Ramos (cell line): ENCODE results near the gene EPN2.

Experiments
- in situ Hi-C: fragments of 300-500 bp; cut with MboI; formaldehyde crosslinking; loops from one replicate; pipeline ENCODE4 v1.14.3; 2022; ENCODE audit warnings: low sequenced_read_pairs; ENCODE audit not compliant: unreplicated experiment

The EPN2 gene

GRCh38 chr17:19238167-19238505, 970 bp downstream of the EPN2 start:
- in situ Hi-C loops = no loop called here

GRCh38 chr17:19239544-19239943, 2.4 kb downstream of the EPN2 start:
- in situ Hi-C loops = no loop called here

DNA sequence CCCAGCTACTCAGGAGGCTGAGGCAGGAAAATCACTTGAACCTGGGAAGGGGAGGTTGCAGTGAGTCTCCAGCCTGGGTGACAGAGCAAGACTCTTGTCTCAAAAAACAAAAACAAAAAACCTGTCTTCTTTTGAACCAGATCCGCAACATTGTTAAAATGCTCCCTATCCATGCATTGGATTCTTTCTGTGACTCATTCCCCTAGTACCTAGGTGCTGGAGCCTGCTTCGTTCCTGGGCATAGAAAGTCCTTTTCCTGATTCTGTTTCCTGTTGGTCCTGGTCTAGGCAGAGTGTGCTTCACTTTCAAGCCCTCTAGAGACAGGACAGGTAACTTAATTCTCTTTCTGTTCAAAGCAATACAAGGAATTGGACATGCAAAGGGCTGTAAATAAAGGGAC, 5.2 kb downstream of the EPN2 start:
- in situ Hi-C loops = no loop called here

DNA sequence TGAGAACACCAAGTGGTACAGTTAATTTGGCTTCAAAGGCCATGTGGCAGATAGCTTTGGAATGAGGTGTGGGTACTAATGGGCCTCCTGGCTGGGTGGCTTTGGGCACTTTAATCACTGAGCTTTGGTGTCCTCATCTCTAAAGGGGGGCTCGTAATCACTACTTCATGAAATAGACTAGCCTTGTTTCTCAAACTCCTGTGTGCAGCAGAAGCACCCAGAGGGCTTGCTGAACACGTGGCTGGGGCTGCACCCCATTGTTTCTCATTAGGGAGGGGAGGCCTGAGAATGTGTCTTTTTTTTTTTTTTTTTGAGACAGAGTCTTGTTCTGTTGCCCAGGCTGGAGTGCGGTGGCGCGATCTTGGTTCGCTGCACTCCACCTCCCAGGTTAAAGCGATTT, 5.8 kb downstream of the EPN2 start:
- in situ Hi-C loops = no loop called here

DNA sequence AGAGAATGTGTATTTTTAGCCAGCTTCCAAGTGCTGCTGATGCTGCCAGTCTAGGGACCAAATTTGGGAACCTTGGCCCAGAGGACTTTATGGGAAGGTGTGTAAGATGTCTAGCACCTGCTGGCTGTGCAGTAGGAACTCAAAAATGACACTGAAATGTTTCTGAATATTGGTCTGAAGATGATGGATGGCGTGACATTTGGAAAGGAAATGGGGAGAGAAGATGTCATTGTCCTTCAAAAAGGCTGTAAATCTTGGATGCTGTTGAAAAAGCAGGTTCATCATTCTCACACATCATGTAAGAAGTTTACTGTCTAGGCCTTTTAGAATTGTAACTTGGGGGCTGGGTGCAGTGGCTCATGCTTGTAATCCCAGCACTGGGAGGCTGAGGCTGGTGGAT, 6.7 kb downstream of the EPN2 start:
- in situ Hi-C loops = no loop called here

- in situ Hi-C loops = no loop called here
These were observed 7.2 kb downstream of the EPN2 start for GRCh38 chr17:19244357-19244756.

DNA sequence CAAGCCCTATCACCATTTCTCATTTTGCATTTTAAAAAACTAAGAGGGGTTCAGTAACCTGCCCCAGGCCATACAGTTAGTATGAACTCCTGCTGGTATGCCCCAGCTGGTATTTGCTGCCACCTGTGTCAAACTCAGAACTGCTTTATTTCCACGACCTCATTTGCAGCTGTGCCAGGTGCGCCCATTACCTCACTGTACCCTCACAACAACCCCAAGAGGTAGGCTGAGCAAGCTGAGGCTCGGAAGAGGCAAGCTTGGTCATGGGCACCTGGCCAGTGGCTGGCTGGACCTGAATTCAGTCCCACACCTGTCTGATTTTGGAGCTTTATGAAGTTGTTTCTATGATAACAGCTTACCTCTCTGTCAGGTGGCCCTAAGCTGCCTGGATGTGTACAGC, 7.6 kb downstream of the EPN2 start:
- in situ Hi-C loops = no loop called here

DNA sequence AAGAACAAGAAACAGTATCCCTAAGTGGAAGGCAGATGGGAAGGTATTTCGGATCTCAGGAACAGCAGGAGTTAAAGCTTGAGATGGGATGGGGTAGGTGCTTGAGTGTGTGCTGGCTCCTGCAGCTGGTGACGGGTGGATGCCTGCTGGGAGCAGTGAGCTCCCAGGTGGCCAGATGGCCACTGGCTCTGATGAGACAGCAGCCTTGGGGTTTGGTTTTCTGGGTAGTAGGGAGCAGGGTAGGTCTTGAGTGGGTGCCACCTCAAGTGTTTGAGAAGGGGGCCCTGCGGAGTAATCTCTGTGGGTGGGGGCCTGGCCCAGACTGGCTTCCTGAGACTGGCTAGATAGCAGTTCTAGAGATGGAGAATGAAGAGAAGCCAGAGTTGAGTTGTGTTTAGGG, 10.3 kb downstream of the EPN2 start:
- in situ Hi-C loops = no loop called here

GRCh38 chr17:19248151-19248927, 11.2 kb downstream of the EPN2 start:
- in situ Hi-C loops = no loop called here

DNA sequence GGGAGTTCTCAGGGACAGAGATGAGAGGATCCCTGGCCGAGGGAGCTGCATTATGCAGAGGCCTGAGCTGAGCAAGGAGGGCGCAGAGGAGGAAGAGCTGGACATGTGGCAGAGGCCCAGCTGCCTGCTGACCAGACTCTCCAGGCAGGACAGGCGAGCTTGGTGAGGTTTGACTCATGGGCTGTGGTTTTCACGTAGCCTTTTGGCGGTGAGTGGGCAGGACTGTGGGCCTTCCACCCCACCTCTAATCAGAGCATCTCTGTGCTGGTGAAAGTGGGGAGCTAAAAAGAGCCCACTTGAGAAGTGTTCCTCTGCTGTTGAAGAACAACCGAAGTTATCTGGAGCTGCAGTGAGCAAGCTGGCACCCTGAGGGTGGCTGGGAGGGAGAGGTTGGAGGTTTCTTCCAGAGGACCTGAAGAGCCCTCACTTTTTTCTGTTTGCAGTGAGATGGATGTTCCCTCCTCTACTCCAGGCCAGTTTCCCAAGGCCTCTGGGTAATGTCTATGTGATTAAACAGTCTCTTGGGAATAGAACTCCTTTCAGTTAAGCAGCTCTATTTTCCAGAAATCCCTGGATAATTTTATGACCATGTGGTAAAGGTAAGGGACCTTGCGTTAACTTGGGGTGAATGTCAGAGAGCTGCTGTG, 11.9 kb downstream of the EPN2 start:
- in situ Hi-C loops = no loop called here

- in situ Hi-C loops = no loop called here
These were observed 12.5 kb downstream of the EPN2 start for GRCh38 chr17:19249681-19250080.

- in situ Hi-C loops = no loop called here
These were observed 13.4 kb downstream of the EPN2 start for GRCh38 chr17:19250421-19251173.

DNA sequence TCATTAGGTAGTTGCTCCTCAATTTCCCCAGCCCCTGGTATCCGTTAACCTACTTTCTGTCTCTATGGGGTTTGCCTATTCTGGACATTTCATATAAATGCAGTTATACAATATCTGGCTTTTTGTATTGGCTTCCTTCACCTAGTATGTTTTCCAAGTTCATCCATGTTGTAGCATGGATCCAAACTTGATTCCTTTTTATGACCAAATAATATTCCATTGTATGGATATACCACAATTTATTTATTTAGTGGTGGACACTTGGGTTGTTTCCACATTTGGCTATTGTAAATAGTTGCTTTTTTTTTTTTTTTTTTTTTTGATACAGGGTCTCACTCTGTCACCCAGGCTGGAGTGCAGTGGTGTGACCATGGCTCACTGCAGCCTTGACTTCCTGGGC, 15.9 kb downstream of the EPN2 start:
- in situ Hi-C loops = no loop called here

- in situ Hi-C loops = no loop called here
These were observed 17.5 kb downstream of the EPN2 start for GRCh38 chr17:19254651-19255050.

DNA sequence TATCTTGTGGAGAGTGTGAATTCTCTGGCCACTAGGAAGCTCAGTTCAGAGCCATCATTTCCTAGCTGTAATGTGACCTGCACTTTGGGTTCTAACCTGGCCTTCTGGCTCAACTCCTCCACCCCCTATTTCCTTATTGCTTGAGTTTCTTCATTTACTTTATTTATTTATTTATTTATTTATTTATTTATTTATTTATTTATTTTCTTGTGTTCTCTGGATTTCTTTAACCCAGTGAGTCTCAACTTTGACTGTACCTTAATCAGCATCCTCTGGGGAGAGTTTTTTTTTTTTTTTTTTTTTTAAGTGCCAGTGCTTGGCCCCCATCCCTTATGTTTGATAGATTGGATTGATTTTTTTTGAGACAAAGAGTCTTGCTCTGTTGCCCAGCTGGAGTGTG, 18.1 kb downstream of the EPN2 start:
- in situ Hi-C loops = no loop called here

GRCh38 chr17:19258371-19258770, 21.2 kb downstream of the EPN2 start:
- in situ Hi-C loops = no loop called here

- in situ Hi-C loops = no loop called here
These were observed 23.8 kb downstream of the EPN2 start for GRCh38 chr17:19260958-19261357.

DNA sequence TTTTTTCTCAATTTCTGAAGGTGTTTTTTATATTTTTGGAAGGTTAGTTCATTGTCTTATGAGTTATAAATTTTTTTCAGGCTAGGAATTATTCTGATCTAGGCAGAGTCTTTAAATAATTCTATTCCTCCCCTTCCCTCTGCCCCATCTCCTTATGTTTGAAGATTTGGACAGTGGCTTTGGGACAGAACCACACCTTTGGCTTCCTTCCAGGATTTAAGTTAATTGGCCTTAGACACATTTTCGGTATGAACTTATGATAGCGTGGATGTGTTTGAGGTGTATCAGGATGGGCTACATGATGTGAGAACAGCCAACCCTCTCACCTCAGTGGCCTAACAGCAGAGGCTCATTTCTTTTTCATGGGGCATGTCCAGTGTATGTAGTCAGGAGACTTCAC, 24.3 kb downstream of the EPN2 start:
- in situ Hi-C loops = no loop called here

DNA sequence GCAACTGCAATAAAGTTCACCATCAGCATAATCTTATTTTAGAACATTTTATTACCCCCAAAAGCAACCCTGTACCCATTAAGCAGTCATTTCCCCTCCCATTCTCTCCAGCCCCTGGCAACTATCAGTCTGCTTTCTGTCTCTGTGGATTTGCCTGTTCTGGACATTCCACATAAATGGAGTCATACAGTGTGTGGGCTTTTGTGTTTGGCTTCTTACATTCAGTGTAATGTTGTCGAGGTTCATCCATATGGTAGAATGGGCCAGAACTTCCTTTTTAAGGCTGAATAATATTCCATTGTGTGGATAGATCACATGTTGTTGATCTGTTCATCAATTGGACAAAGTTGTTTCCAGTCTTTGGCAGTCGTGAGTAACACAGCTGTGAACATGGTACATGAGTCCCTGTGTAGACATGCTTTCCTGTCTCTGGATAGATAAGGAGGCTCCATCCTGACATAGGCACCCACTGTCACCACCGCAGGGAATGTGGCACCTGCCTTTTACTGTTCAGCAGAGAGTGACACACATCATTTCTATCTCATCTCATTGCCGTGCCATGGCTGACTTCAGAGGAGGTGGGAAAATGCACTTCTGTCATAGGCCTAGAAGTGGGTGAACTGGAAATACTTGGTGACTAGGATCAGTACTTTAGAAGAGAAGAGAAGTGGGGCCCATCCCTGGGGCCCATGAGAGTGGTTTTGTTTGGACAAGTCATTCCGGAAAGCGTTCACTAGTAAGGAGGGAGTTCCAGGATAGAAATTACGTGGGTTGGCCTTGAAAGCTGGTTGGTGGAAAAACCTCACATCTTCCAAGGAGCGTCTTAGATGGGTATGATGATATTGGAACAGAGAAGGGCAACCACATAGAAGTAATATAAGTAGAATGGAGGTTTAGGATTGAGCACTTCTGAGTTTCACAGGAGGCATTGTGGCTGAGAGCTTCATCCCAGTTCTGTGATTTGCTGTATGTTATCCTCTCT, 25.8 kb downstream of the EPN2 start:
- in situ Hi-C loops = no loop called here

DNA sequence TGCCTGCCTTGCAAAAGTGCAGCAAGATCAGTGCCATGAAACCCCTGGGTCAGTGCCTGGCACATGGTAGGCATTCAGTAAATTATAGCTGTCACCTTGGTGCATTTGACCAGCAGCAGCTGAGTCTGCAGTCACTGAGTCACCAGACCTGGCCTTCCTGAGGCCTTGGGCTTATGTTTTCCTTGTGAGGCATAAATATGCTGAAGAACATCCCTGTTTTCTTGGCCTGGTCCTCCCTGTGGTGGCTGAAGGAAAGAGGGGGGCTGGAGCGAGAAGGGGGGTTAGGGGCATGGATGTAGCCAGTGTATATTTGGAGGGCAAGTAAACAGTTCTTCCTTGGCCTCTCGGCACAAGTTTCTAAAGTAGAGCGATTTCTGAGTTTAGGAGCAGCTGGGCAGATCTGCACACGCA, 26.5 kb downstream of the EPN2 start:
- in situ Hi-C loops = no loop called here
